Parathyroid adenoma (tissue), 2 donors: ENCODE data around the gene ABO.
"Not testable (repeated sequence)": the region's sequence is repeated elsewhere in the genome, so short reads cannot be mapped to it uniquely, and the experiment has no call there.

Experiments used
- H2AFZ ChIP-seq: fragments of 300-600 bp; sonication (generic); one replicate; pipeline ENCODE4 v1.7.0; 2017; ENCODE audit warnings: antibody characterized with exemption, mild to moderate bottlenecking
- H3K27ac ChIP-seq: fragments of 300-600 bp; sonication (generic); one replicate; pipeline ENCODE4 v1.7.0; 2017
- H3K27me3 ChIP-seq: fragments of 300-600 bp; sonication (generic); one replicate; pipeline ENCODE4 v1.7.0; 2017; ENCODE audit warnings: low read length; ENCODE audit not compliant: control insufficient read depth, insufficient read depth
- H3K36me3 ChIP-seq: fragments of 300-600 bp; sonication (generic); one replicate; pipeline ENCODE4 v1.7.0; 2017; ENCODE audit warnings: low read length; ENCODE audit not compliant: control insufficient read depth, insufficient read depth
- H3K4me1 ChIP-seq: fragments of 300-600 bp; sonication (generic); one replicate; pipeline ENCODE4 v1.7.0; 2017; ENCODE audit warnings: control low read depth
- H3K4me2 ChIP-seq: fragments of 300-600 bp; sonication (generic); one replicate; pipeline ENCODE4 v1.7.0; 2017; ENCODE audit warnings: low read length
- H3K4me3 ChIP-seq: fragments of 300-600 bp; sonication (generic); one replicate; pipeline ENCODE4 v1.7.0; 2017; ENCODE audit warnings: low read depth, low read length
- H3K79me2 ChIP-seq: fragments of 300-600 bp; sonication (generic); one replicate; pipeline ENCODE4 v1.7.0; 2017; ENCODE audit warnings: control low read depth
- H3K9ac ChIP-seq: fragments of 300-600 bp; sonication (generic); one replicate; pipeline ENCODE4 v1.7.0; 2017; ENCODE audit warnings: mild to moderate bottlenecking
- H3K9me3 ChIP-seq: fragments of 300-600 bp; sonication (generic); one replicate; pipeline ENCODE4 v1.7.0; 2017; ENCODE audit warnings: low read length; ENCODE audit not compliant: control insufficient read depth
- CTCF ChIP-seq: fragments of 300-600 bp; sonication (generic); IDR thresholded peaks from one replicate; pipeline ENCODE4 v1.7.0; 2017; ENCODE audit warnings: antibody characterized with exemption, mild to moderate bottlenecking
- donor health status: primary hyperparathyroidism.

The ABO gene

GRCh38 chr9:133252301-133253020, 22.5 kb downstream of the ABO start:
- Histone ChIP-seq H3K36me3 (no peaks in the 10 kb centered on the region), H3K27ac (peak overlapping the region; percentile 56), H3K4me1 (peaks cover 11% of the 10 kb centered on the region), H3K27me3 (no peaks in the 10 kb centered on the region), H3K9ac (no peak overlapping the region), H3K9me3 (no peaks in the 10 kb centered on the region), H2AFZ (no peak overlapping the region), H3K4me3 (peak overlapping the region; percentile 41), H3K4me2 (peak overlapping the region; percentile 64), H3K79me2 (no peaks in the 10 kb centered on the region)
- TF ChIP-seq CTCF = no peak

- no peaks in the 10 kb centered on the region for H3K36me3 ChIP-seq
- H3K27ac ChIP-seq = no peak overlapping the region
- H3K79me2 ChIP-seq = no peaks in the 10 kb centered on the region
- no peak overlapping the region for H2AFZ ChIP-seq
- no peaks in the 10 kb centered on the region for H3K9me3 ChIP-seq
- TF ChIP-seq CTCF = no peak
- peak overlapping the region; percentile 41 for H3K4me3 ChIP-seq
- H3K9ac ChIP-seq = no peak overlapping the region
- H3K4me1 ChIP-seq = peaks cover 10% of the 10 kb centered on the region
- H3K4me2 ChIP-seq = peak overlapping the region; percentile 64
- no peaks in the 10 kb centered on the region for H3K27me3 ChIP-seq
Measured at GRCh38 chr9:133251773-133252172, 23.2 kb downstream of the ABO start.

- H3K27ac ChIP-seq = peak overlapping the region; percentile 30
- peaks cover 10% of the 10 kb centered on the region for H3K4me1 ChIP-seq
- H3K36me3 ChIP-seq, H3K9ac ChIP-seq, H3K9me3 ChIP-seq, H2AFZ ChIP-seq, H3K27me3 ChIP-seq, H3K79me2 ChIP-seq: not testable (repeated sequence)
- peak overlapping the region; percentile 64 for H3K4me2 ChIP-seq
- H3K4me3 ChIP-seq = peak overlapping the region; percentile 28
Measured at GRCh38 chr9:133251221-133251620, 23.8 kb downstream of the ABO start.

DNA sequence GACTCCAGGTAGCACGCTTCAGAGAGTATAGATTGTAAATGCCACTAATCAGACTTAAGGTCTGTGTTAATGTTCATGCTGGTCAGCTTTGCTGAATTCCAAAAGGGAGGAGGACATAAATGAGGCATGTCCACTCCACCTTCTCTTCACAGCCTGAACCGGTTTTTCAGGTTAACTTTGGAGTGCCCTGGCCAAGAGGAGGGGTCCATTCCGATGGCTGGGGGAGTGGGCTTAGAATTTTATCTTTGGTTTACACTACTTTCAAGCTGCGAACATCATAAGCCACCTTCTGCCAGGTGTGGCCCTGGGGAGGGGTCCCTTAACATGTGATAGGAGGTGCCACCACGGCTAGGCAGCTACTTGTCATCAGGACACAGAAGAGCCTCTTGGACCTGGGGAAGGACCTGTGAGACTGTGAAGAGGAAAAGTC, 24.2 kb downstream of the ABO start:
- Histone ChIP-seq H3K9me3 (no peaks in the 10 kb centered on the region), H2AFZ (no peak overlapping the region), H3K4me3 (peak overlapping the region; percentile 39), H3K4me1 (peaks cover 10% of the 10 kb centered on the region), H3K36me3 (no peaks in the 10 kb centered on the region), H3K79me2 (no peaks in the 10 kb centered on the region), H3K27me3 (no peaks in the 10 kb centered on the region), H3K4me2 (peak overlapping the region; percentile 52), H3K27ac (peak overlapping the region; percentile 30), H3K9ac (no peak overlapping the region)
- TF ChIP-seq CTCF = no peak

DNA sequence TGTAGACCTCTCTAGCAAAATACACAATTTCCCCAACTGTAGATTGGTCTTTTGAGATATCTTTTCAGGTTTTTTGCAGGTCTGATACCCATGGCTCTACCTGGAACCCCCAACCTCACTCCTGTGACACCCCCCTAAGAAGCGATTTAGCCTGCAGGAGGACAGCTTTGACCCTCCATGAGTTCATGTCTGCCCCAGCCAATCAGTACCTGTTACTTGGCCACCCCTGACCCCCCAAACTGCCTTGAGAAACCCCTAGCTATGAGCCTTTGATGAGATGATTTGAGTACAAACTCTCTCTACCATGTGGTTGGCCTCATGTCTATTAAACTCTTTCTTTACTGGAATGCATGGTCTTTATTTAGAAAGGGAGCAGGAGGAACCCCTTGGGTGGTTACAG, 25.7 kb downstream of the ABO start:
- peaks cover 10% of the 10 kb centered on the region for H3K4me1 ChIP-seq
- peak overlapping the region; percentile 52 for H3K4me2 ChIP-seq
- no peak overlapping the region for H3K4me3 ChIP-seq
- no peak overlapping the region for H3K27ac ChIP-seq
- no peak overlapping the region for H3K9ac ChIP-seq
- H3K36me3 ChIP-seq = no peaks in the 10 kb centered on the region
- H3K79me2 ChIP-seq = no peaks in the 10 kb centered on the region
- no peak for TF ChIP-seq CTCF
- H3K27me3 ChIP-seq = no peaks in the 10 kb centered on the region
- no peaks in the 10 kb centered on the region for H3K9me3 ChIP-seq
- no peak overlapping the region for H2AFZ ChIP-seq
